Neuronal stem cell (in vitro differentiated cells): ENCODE measurements around the gene MROH9.

Source experiments
- DNase-seq: peaks from one replicate; pipeline ENCODE4 v3.0.0-alpha.2; 2013; ENCODE audit warnings: low spot score
- H2AFZ ChIP-seq: one replicate; pipeline ENCODE4 v1.6.1; 2013; ENCODE audit warnings: mild to moderate bottlenecking, low read length, inconsistent platforms
- H2AK5ac ChIP-seq: 2 replicates; pipeline ENCODE4 v1.6.1; 2013; ENCODE audit warnings: low read depth, mild to moderate bottlenecking, inconsistent platforms, low read length, moderate library complexity, mixed read lengths
- H2BK120ac ChIP-seq: 2 replicates; pipeline ENCODE4 v1.6.1; 2013; ENCODE audit warnings: low read depth, mild to moderate bottlenecking, inconsistent platforms, low read length, moderate library complexity, mixed read lengths
- H2BK12ac ChIP-seq: one replicate; pipeline ENCODE4 v1.6.1; 2013; ENCODE audit warnings: low read length, inconsistent platforms
- H2BK15ac ChIP-seq: 2 replicates; pipeline ENCODE4 v1.6.1; 2013; ENCODE audit warnings: mild to moderate bottlenecking, low read length, inconsistent platforms, mixed read lengths
- H2BK5ac ChIP-seq: one replicate; pipeline ENCODE4 v1.6.1; 2013; ENCODE audit warnings: inconsistent platforms, mild to moderate bottlenecking, low read length, moderate library complexity
- H3K14ac ChIP-seq: one replicate; pipeline ENCODE4 v1.6.1; 2013; ENCODE audit warnings: low read length, inconsistent platforms
- H3K18ac ChIP-seq: 2 replicates; pipeline ENCODE4 v1.6.1; 2013; ENCODE audit warnings: low read length, inconsistent platforms
- H3K23ac ChIP-seq: 2 replicates; pipeline ENCODE4 v1.6.1; 2013; ENCODE audit warnings: low read depth, mild to moderate bottlenecking, mixed read lengths, low read length, inconsistent platforms; ENCODE audit not compliant: poor library complexity
- H3K27ac ChIP-seq: replicated peaks from 3 replicates; pipeline ENCODE4 v1.5.1; 2013; ENCODE audit warnings: low read length, inconsistent platforms
- H3K27me3 ChIP-seq, 3 experiments: 2 replicates each; pipeline ENCODE4 v1.6.1; 2013; ENCODE audit warnings: low read length in 3 of 3, mild to moderate bottlenecking in 2 of 3, inconsistent platforms in 1 of 3, low read depth in 1 of 3, mixed read lengths in 1 of 3, moderate library complexity in 1 of 3; ENCODE audit not compliant: control insufficient read depth in 3 of 3, insufficient read depth in 3 of 3
- H3K36me3 ChIP-seq, 2 donors: replicated peaks in 1 of 2; 2 replicates each; pipeline ENCODE4 v1.6.1; 2013; ENCODE audit warnings: low read length in 2 of 2; ENCODE audit not compliant: control insufficient read depth in 2 of 2, insufficient read depth in 2 of 2
- H3K4ac ChIP-seq: 2 replicates; pipeline ENCODE4 v1.6.1; 2013; ENCODE audit warnings: inconsistent platforms, mild to moderate bottlenecking, low read length, moderate library complexity
- H3K4me1 ChIP-seq, 2 donors: 1 replicate in 1 of 2; 2 replicates in 1 of 2; pipeline ENCODE4 v1.6.1; 2013; ENCODE audit warnings: low read length in 2 of 2, low read depth in 1 of 2; ENCODE audit not compliant: control insufficient read depth in 2 of 2, insufficient read depth in 1 of 2
- H3K4me2 ChIP-seq: one replicate; pipeline ENCODE4 v1.6.1; 2013; ENCODE audit warnings: mild to moderate bottlenecking, low read length, inconsistent platforms; ENCODE audit not compliant: insufficient read depth, poor library complexity, severe bottlenecking
- H3K4me3 ChIP-seq, 2 donors: 2 replicates each; pipeline ENCODE4 v1.5.1; 2013; ENCODE audit warnings: low read length in 2 of 2, mild to moderate bottlenecking in 2 of 2, inconsistent platforms in 1 of 2, moderate library complexity in 1 of 2
- H3K79me1 ChIP-seq: one replicate; pipeline ENCODE4 v1.6.1; 2013; ENCODE audit warnings: low read depth, mild to moderate bottlenecking, inconsistent platforms, low read length, moderate library complexity
- H3K9ac ChIP-seq: one replicate; pipeline ENCODE4 v1.6.1; 2013; ENCODE audit warnings: mild to moderate bottlenecking, low read depth, low read length, inconsistent platforms; ENCODE audit not compliant: poor library complexity
- H3K9me3 ChIP-seq, 2 donors: replicated peaks in 1 of 2; 2 replicates each; pipeline versions ENCODE3 to v1.6.1; 2013; ENCODE audit warnings: low read length in 2 of 2, mild to moderate bottlenecking in 2 of 2, inconsistent platforms in 1 of 2, low read depth in 1 of 2, mixed read lengths in 1 of 2, moderate library complexity in 1 of 2; ENCODE audit not compliant: control insufficient read depth in 2 of 2, insufficient read depth in 1 of 2
- H4K8ac ChIP-seq: one replicate; pipeline ENCODE4 v1.6.1; 2013; ENCODE audit warnings: low read depth, mild to moderate bottlenecking, inconsistent platforms, low read length, moderate library complexity
- H4K91ac ChIP-seq: one replicate; pipeline ENCODE4 v1.6.1; 2013; ENCODE audit warnings: low read length, low read depth, mild to moderate bottlenecking, inconsistent platforms; ENCODE audit not compliant: poor library complexity
- WGBS, 2 donors: extraction: QIAGEN DNeasy Blood & Tissue Kit; methylation state at CpG; one replicate each; pipeline ENCODE4 v1.1.7; 2013; ENCODE audit warnings: missing lambda C conversion rate in 2 of 2, mixed read lengths in 1 of 2; ENCODE audit not compliant: insufficient read length in 2 of 2, insufficient replicate concordance in 1 of 2; ENCODE audit errors: extremely low coverage in 2 of 2; 5-methylcytosine and 5-hydroxymethylcytosine counted together

The MROH9 gene

GRCh38 chr1:171109966-171110365, 174.6 kb downstream of the MROH9 start:
- no peak overlapping the region for H3K4ac ChIP-seq
- H3K18ac ChIP-seq, result no peak overlapping the region
- no peaks in the 10 kb centered on the region for H3K27me3 ChIP-seq
- no peak overlapping the region for H2BK5ac ChIP-seq
- no peak overlapping the region for H2AFZ ChIP-seq
- no peak overlapping the region for H2AK5ac ChIP-seq
- H3K4me2 ChIP-seq, result no peak overlapping the region
- no peak overlapping the region for H3K27ac ChIP-seq
- no peak overlapping the region for H3K4me3 ChIP-seq
- no peaks in the 10 kb centered on the region for H3K36me3 ChIP-seq
- H2BK120ac ChIP-seq, result no peak overlapping the region
- DNase-seq, result no peak
- no peak overlapping the region for H3K23ac ChIP-seq
- no CpG with 5 or more reads among the region's 7 CpGs for WGBS, 2 donors
- no peak overlapping the region for H2BK12ac ChIP-seq
- H4K91ac ChIP-seq, result no peak overlapping the region
- H2BK15ac ChIP-seq, result no peak overlapping the region
- no peaks in the 10 kb centered on the region for H3K4me1 ChIP-seq
- H3K79me1 ChIP-seq, result no peaks in the 10 kb centered on the region
- no peak overlapping the region for H3K14ac ChIP-seq
- no peak overlapping the region for H3K9ac ChIP-seq
- no peak overlapping the region for H4K8ac ChIP-seq
- no peaks in the 10 kb centered on the region for H3K9me3 ChIP-seq

- no peak overlapping the region for H2BK120ac ChIP-seq
- H4K91ac ChIP-seq, result no peak overlapping the region
- H2BK12ac ChIP-seq, result no peak overlapping the region
- H2AFZ ChIP-seq, result no peak overlapping the region
- H3K4me3 ChIP-seq, result no peak overlapping the region
- no peak overlapping the region for H4K8ac ChIP-seq
- no peak overlapping the region for H3K4ac ChIP-seq
- H2AK5ac ChIP-seq, result no peak overlapping the region
- H2BK5ac ChIP-seq, result no peak overlapping the region
- no peaks in the 10 kb centered on the region for H3K27me3 ChIP-seq
- H3K14ac ChIP-seq, result no peak overlapping the region
- no peak overlapping the region for H3K27ac ChIP-seq
- H3K4me2 ChIP-seq, result no peak overlapping the region
- no peak for DNase-seq
- H3K18ac ChIP-seq, result no peak overlapping the region
- no CpG with 5 or more reads among the region's 7 CpGs for WGBS, 2 donors
- H3K4me1 ChIP-seq, result no peaks in the 10 kb centered on the region
- no peak overlapping the region for H3K23ac ChIP-seq
- H3K36me3 ChIP-seq, result no peaks in the 10 kb centered on the region
- H3K79me1 ChIP-seq, result no peaks in the 10 kb centered on the region
- H2BK15ac ChIP-seq, result no peak overlapping the region
- no peaks in the 10 kb centered on the region for H3K9me3 ChIP-seq
- H3K9ac ChIP-seq, result no peak overlapping the region
These were observed 175.4 kb downstream of the MROH9 start for GRCh38 chr1:171110621-171111326.

GRCh38 chr1:171112119-171112518, 176.8 kb downstream of the MROH9 start:
- H4K91ac ChIP-seq, result no peak overlapping the region
- WGBS, 2 donors, result no CpG with 5 or more reads among the region's 3 CpGs

GRCh38 chr1:171113382-171113781, 178.0 kb downstream of the MROH9 start:
- Histone ChIP-seq H3K9ac (no peak overlapping the region), H4K8ac (no peak overlapping the region), H2BK12ac (no peak overlapping the region), H3K4me1 (no peaks in the 10 kb centered on the region), H3K79me1 (no peaks in the 10 kb centered on the region), H3K23ac (no peak overlapping the region), H3K27ac (no peak overlapping the region), H4K91ac (no peak overlapping the region), H3K36me3 (no peaks in the 10 kb centered on the region), H2BK15ac (no peak overlapping the region), H2AK5ac (no peak overlapping the region), H3K14ac (no peak overlapping the region), H2AFZ (no peak overlapping the region), H3K9me3 (no peaks in the 10 kb centered on the region), H3K4me3 (no peak overlapping the region), H3K27me3 (no peaks in the 10 kb centered on the region), H2BK5ac (no peak overlapping the region), H3K18ac (no peak overlapping the region), H3K4me2 (no peak overlapping the region), H3K4ac (no peak overlapping the region), H2BK120ac (no peak overlapping the region)
- no peak for DNase-seq
- no CpG with 5 or more reads among the region's 3 CpGs for WGBS, 2 donors

More at GRCh38 chr1:171112119-171112518, 176.8 kb downstream of the MROH9 start:
- Histone ChIP-seq H3K9me3 (no peaks in the 10 kb centered on the region), H3K18ac (no peak overlapping the region), H3K23ac (no peak overlapping the region), H3K4me1 (no peaks in the 10 kb centered on the region), H3K27ac (no peak overlapping the region), H2AFZ (no peak overlapping the region), H3K9ac (no peak overlapping the region), H2BK12ac (no peak overlapping the region), H3K4me2 (no peak overlapping the region), H3K14ac (no peak overlapping the region), H2BK5ac (no peak overlapping the region), H3K36me3 (no peaks in the 10 kb centered on the region), H2BK15ac (no peak overlapping the region), H3K4ac (no peak overlapping the region), H2AK5ac (no peak overlapping the region), H3K4me3 (no peak overlapping the region), H3K27me3 (no peaks in the 10 kb centered on the region), H4K8ac (no peak overlapping the region), H2BK120ac (no peak overlapping the region), H3K79me1 (no peaks in the 10 kb centered on the region)
- DNase-seq, result no peak
